Left ventricle myocardium inferior (tissue), 1 donor: ENCODE measurements around the gene B3GAT3. TPM values are rescaled to one million over a fixed set of nuclear protein-coding genes. Genes with fewer than 3 reads are reported as not detected.

Source experiments
- DNase-seq: peaks from one replicate; pipeline ENCODE4 v3.0.0-alpha.2; 2020
- H3K27ac ChIP-seq: fragments of 200-600 bp; replicated peaks from 2 replicates; pipeline ENCODE4 v1.8.0; 2021
- H3K27me3 ChIP-seq: fragments of 200-600 bp; 2 replicates; pipeline ENCODE4 v1.8.0; 2021; ENCODE audit warnings: low read depth
- H3K36me3 ChIP-seq: fragments of 200-600 bp; 2 replicates; pipeline ENCODE4 v1.8.0; 2021
- H3K4me1 ChIP-seq: fragments of 200-600 bp; 2 replicates; pipeline ENCODE4 v1.8.0; 2021
- H3K4me3 ChIP-seq: fragments of 200-600 bp; 2 replicates; pipeline ENCODE4 v1.8.0; 2021; ENCODE audit warnings: mild to moderate bottlenecking, moderate library complexity
- H3K9me3 ChIP-seq: fragments of 200-600 bp; replicated peaks from 2 replicates; pipeline ENCODE4 v1.8.0; 2021
- CTCF ChIP-seq: fragments of 200-600 bp; IDR thresholded peaks from 2 replicates; pipeline ENCODE4 v1.8.0; 2021; ENCODE audit warnings: antibody characterized with exemption, mild to moderate bottlenecking, borderline replicate concordance
- intact Hi-C: fragments of 100-400 bp; cut with micrococcal nuclease; formaldehyde crosslinking; loops from one replicate; pipeline ENCODE4 v1.11.0; 2022
- total RNA-seq: library from RNA; stranded (reverse); fragmentation: NEBNext Ultra II Directional; extraction: Animal tissue kit (Norgen Biotek cat#: 25700); gene quantifications from one replicate; pipeline ENCODE4 v1.2.1, GENCODE V29; 2021
- donor health status: DM: no; HTN: yes; CAD: no; lungs with severe emphysema.

Gene B3GAT3
- total RNA-seq, 1 donor from 2014 or later: 13.2 TPM

DNA sequence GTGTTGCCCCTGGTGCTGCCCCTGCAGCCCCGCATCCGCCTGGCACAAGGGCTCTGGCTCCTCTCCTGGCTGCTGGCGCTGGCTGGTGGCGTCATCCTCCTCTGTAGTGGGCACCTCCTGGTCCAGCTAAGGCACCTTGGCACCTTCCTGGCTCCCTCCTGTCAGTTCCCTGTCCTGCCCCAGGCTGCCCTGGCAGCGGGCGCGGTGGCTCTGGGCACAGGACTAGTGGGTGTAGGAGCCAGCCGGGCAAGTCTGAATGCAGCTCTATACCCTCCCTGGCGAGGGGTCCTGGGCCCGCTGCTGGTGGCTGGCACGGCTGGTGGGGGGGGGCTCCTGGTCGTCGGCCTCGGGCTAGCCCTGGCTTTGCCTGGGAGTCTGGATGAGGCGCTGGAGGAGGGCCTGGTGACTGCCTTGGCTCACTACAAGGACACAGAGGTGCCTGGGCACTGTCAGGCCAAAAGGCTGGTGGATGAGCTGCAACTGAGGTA lies 8.5 kb downstream of the B3GAT3 start:
- TF ChIP-seq CTCF: no peak
- peak overlapping the region; percentile 76 for H3K4me3 ChIP-seq
- H3K36me3 ChIP-seq: peaks cover 33% of the 10 kb centered on the region
- H3K27me3 ChIP-seq: no peaks in the 10 kb centered on the region
- DNase-seq: no peak
- H3K27ac ChIP-seq: peak overlapping the region; percentile 96
- peaks cover 39% of the 10 kb centered on the region for H3K4me1 ChIP-seq
- intact Hi-C loops: no loop called here
- H3K9me3 ChIP-seq: no peaks in the 10 kb centered on the region

- Histone ChIP-seq H3K4me3 (peak within 1 kb of the TSS; percentile 76), H3K4me1 (peaks cover 39% of the 10 kb centered on the region), H3K27ac (peak within 1 kb of the TSS; percentile 96), H3K36me3 (peaks cover 33% of the 10 kb centered on the region), H3K9me3 (no peaks in the 10 kb centered on the region), H3K27me3 (no peaks in the 10 kb centered on the region)
- TF ChIP-seq CTCF: peak; percentile 89
- peak; percentile 92 for DNase-seq
- intact Hi-C loops: no loop called here
Observed at GRCh38 chr11:62612366-62613290, 9.2 kb downstream of the B3GAT3 start, which contains the start of the genes EML3 and ROM1. Gene EML3, minus strand, starts transcription at chr11:62612775. Its CDS starts 318 bp downstream, at chr11:62612457. Gene ROM1, plus strand, starts transcription at chr11:62613257. Its CDS starts 25 bp downstream, at chr11:62613282.

DNA sequence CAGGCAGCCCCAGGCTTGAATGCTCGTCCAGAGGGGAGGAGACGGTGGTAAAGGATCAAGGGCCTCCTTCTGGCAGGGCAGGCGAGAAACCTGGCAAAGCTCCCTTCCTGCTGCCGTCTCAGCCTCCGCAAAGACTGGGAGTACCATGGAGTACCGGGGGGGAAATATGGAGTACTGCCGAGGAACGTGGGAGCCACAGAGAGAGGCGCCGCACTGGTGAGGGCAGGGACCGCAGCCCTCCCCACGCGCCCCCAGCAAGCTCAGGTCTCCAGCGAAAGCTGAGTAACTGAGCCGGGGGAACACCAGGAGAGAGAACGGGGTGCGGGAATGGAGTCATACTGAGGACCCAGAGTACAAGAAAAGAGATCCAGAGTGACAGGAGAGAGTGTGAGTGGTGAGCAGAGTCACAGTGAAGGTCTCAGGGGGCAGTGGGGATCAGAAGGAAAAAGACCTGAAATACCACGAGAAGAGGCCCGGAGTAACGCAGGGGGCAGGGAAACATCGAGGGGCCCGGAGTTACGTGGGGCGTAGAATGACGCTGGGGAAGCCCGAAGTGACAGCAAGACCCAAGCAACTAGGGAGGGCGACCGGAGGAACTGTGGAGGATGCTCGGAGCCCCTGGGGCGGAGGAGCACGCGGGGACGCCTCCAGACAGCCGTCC lies 10.0 kb downstream of the B3GAT3 start:
- H3K27ac ChIP-seq: peak overlapping the region; percentile 96
- H3K27me3 ChIP-seq: no peaks in the 10 kb centered on the region
- TF ChIP-seq CTCF: no peak
- H3K9me3 ChIP-seq: no peaks in the 10 kb centered on the region
- DNase-seq: peak; percentile 57
- intact Hi-C loops: no loop called here
- peaks cover 34% of the 10 kb centered on the region for H3K36me3 ChIP-seq
- peaks cover 39% of the 10 kb centered on the region for H3K4me1 ChIP-seq
- peak overlapping the region; percentile 76 for H3K4me3 ChIP-seq

DNA sequence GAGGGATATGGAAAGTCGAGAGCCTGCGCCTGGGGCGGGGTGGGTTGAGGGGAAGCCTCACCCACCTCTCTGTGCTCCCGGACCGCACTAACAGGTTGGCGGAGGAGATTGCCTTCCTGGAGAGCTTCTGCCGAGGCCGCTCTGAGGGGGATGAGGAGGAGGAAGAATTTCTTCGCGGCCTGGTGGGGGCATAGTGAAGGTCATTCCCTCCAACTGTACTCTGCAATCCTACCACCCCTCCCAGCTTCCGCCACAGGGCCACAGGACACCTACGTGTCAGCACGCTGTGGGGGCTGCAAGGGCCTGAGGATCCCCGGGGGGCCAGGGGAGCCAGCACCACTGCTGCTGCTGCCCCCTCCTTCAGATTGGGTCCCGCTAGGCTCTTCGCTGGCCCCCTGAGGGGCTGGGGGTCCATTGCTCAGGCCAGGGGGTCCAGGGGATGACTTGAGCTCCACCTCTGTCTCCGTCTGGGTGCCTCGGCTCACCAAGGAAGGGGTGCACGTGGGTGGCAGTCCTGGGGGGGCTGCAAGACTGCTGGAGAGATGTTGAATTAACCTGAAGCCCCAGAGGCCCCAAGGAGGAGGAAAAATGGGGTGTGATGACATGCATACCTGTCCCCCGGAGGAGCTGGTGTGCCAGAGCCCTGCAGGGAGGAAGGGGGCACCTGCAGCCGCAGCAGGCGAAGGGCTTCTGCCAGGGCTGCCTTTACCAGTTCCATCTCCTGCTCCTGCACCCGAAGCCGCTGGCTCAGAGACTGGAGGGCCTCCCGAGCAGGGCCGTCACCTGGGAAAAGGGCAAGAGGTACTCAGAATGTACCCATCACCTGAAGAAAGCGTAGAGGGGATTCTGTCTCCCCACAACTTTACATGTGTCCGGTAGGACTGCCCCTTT lies 10.7 kb downstream of the B3GAT3 start:
- DNase-seq: no peak
- peak overlapping the region; percentile 96 for H3K27ac ChIP-seq
- peak overlapping the region; percentile 76 for H3K4me3 ChIP-seq
- peaks cover 39% of the 10 kb centered on the region for H3K4me1 ChIP-seq
- intact Hi-C loops: no loop called here
- no peak for TF ChIP-seq CTCF
- peaks cover 32% of the 10 kb centered on the region for H3K36me3 ChIP-seq
- H3K9me3 ChIP-seq: no peaks in the 10 kb centered on the region
- no peaks in the 10 kb centered on the region for H3K27me3 ChIP-seq

DNA sequence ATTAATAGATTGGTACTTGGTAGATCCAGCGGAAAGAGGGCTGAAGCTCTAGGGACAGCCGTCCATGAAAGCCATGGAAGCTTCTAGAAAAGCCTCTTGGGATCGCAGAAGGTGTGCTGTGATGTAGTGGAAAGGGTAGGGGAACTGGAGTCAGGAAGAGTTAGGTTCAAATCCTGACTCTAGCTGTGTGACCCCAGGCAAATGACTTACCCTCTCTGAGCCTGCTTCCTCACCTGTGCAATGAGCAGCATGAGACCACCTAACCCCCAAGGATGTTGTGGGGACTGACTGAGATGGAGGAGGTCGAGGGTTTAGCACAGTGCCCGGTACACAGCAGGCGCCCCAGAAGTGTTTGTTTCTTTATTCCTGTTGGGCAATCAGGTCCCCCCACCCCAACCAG lies 11.4 kb downstream of the B3GAT3 start:
- Histone ChIP-seq H3K27ac (no peak overlapping the region), H3K4me3 (no peak overlapping the region), H3K4me1 (peaks cover 39% of the 10 kb centered on the region), H3K36me3 (peaks cover 34% of the 10 kb centered on the region), H3K9me3 (no peaks in the 10 kb centered on the region), H3K27me3 (no peaks in the 10 kb centered on the region)
- no peak for DNase-seq
- intact Hi-C loops: no loop called here
- no peak for TF ChIP-seq CTCF
